ENCODE measurements around the gene MTCH2.

DNA sequence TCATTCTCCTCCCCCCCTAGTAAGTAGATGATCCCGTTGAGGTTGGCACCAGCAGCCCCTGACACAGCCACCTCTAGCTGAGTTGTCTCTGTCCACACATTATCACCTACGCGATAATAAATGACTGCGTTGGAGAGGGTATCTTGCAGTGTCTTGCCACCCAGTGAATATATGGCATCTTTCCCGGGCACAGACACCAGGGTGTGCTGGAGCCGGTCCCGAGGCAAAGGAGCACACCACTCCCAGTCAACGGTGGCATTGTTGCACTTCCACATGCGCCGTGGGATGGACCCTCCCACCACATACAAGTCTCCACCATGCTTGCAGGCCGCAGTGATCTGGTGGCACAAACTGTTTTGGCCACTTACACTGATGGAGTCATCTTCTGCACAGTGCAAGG, 69.0 kb downstream of the MTCH2 start:
- TF ChIP-seq, protein P1, sequence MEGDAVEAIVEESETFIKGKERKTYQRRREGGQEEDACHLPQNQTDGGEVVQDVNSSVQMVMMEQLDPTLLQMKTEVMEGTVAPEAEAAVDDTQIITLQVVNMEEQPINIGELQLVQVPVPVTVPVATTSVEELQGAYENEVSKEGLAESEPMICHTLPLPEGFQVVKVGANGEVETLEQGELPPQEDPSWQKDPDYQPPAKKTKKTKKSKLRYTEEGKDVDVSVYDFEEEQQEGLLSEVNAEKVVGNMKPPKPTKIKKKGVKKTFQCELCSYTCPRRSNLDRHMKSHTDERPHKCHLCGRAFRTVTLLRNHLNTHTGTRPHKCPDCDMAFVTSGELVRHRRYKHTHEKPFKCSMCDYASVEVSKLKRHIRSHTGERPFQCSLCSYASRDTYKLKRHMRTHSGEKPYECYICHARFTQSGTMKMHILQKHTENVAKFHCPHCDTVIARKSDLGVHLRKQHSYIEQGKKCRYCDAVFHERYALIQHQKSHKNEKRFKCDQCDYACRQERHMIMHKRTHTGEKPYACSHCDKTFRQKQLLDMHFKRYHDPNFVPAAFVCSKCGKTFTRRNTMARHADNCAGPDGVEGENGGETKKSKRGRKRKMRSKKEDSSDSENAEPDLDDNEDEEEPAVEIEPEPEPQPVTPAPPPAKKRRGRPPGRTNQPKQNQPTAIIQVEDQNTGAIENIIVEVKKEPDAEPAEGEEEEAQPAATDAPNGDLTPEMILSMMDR (IDR thresholded peaks at IDR 0.05): no peak
- no peak for TF ChIP-seq EZH2 (IDR thresholded peaks at IDR 0.05; ENCODE audit: borderline replicate concordance, insufficient read depth, low read depth, low read length, poor library complexity, severe bottlenecking)
